CD4-positive, alpha-beta T cell (primary cell): Measurements from ENCODE around the gene HTR1B. TPM values are rescaled to one million over a fixed set of nuclear protein-coding genes. Genes with fewer than 3 reads are reported as not detected.

ENCODE experiments used
- ATAC-seq: fragments of 200-7000 bp; cut with Tn5 transposase; one replicate; pipeline ENCODE4 v1.10.0; 2022; ENCODE audit warnings: mild to moderate bottlenecking; ENCODE audit not compliant: poor library complexity
- CTCF ChIA-PET: fragments of 350-600 bp; sonication (Branson Sonifier 250); formaldehyde crosslinking; loops from one replicate; lab custom pipeline; 2021; ENCODE audit warnings: antibody characterized with exemption, inconsistent platforms; lab: Charles Lee
- POLR2A ChIA-PET: fragments of 350-600 bp; sonication (Branson Sonifier 250); formaldehyde crosslinking; loops from one replicate; lab custom pipeline; 2021; ENCODE audit warnings: antibody characterized with exemption, inconsistent platforms; lab: Charles Lee
- DNase-seq, 14 experiments: peaks; one replicate each; pipeline ENCODE4 v3.0.0-alpha.2; 2013 to 2020; ENCODE audit warnings: mixed read lengths in 2 of 14
- H3K27ac ChIP-seq, 2 donors: one replicate each; pipeline versions ENCODE4 v1.5.1 to v1.7.0; 2013; ENCODE audit warnings: low read length in 2 of 2, low read depth in 1 of 2, mild to moderate bottlenecking in 1 of 2
- H3K27me3 ChIP-seq, 2 experiments: 1 replicate in 1 of 2; 2 replicates in 1 of 2; pipeline versions ENCODE4 v1.6.1 to v1.7.0; 2013; ENCODE audit warnings: low read length in 2 of 2, control low read depth in 1 of 2, mild to moderate bottlenecking in 1 of 2, moderate library complexity in 1 of 2; ENCODE audit not compliant: insufficient read depth in 2 of 2, control insufficient read depth in 1 of 2
- H3K36me3 ChIP-seq: one replicate; pipeline ENCODE4 v1.6.1; 2013; ENCODE audit warnings: low read length, control low read depth; ENCODE audit not compliant: insufficient read depth
- H3K4me1 ChIP-seq: one replicate; pipeline ENCODE4 v1.6.1; 2013; ENCODE audit warnings: low read length, control low read depth; ENCODE audit not compliant: insufficient read depth
- H3K4me3 ChIP-seq: one replicate; pipeline ENCODE4 v1.5.1; 2013; ENCODE audit warnings: mild to moderate bottlenecking, low read length, moderate library complexity
- H3K9me3 ChIP-seq, 2 experiments: 1 replicate in 1 of 2; 2 replicates in 1 of 2; pipeline versions ENCODE4 v1.6.1 to v1.7.0; 2013; ENCODE audit warnings: low read length in 2 of 2, mild to moderate bottlenecking in 2 of 2, control low read depth in 1 of 2, moderate library complexity in 1 of 2; ENCODE audit not compliant: control insufficient read depth in 1 of 2, insufficient read depth in 1 of 2
- H3K27ac Mint-ChIP-seq: one replicate; pipeline ENCODE4 v1.8.0; 2020; ENCODE audit warnings: mixed read lengths
- H3K27me3 Mint-ChIP-seq: one replicate; pipeline ENCODE4 v1.8.0; 2021; ENCODE audit warnings: mixed read lengths
- H3K36me3 Mint-ChIP-seq: one replicate; pipeline ENCODE4 v1.8.0; 2021; ENCODE audit warnings: low read depth, mixed read lengths
- H3K4me1 Mint-ChIP-seq: one replicate; pipeline ENCODE4 v1.8.0; 2021; ENCODE audit warnings: low read depth, mixed read lengths
- H3K4me3 Mint-ChIP-seq: one replicate; pipeline ENCODE4 v1.8.0; 2020; ENCODE audit warnings: mild to moderate bottlenecking, mixed read lengths
- H3K9me3 Mint-ChIP-seq: one replicate; pipeline ENCODE4 v1.8.0; 2020; ENCODE audit warnings: mixed read lengths
- intact Hi-C, 2 experiments: fragments of 100-400 bp; cut with DNase I in 1 of 2; cut with micrococcal nuclease in 1 of 2; formaldehyde crosslinking; loops; one replicate each; pipeline versions ENCODE4 v1.15.1 to v1.9.0; 2023 to 2025; cut with DNase I, micrococcal nuclease
- total RNA-seq, 174 experiments: library from RNA in 2 of 174; stranded (reverse) in 2 of 174; gene quantifications; one replicate each; pipeline ENCODE4 v1.2.3 and lab custom pipeline; 2021 to 2026
- TF ChIP-seq, protein P1 (sequence below): fragments of 200-600 bp; IDR thresholded peaks from one replicate; pipeline ENCODE4 v1.8.0; 2022; ENCODE audit warnings: antibody characterized with exemption, mild to moderate bottlenecking

The HTR1B gene
- total RNA-seq, 2 experiments from 2014 or later: not detected

GRCh38 chr6:77445214-77445613 is 18.1 kb downstream of the HTR1B start:
- Mint-ChIP-seq H3K4me3 (no peak overlapping the region), H3K36me3 (no peaks in the 10 kb centered on the region), H3K4me1 (no peaks in the 10 kb centered on the region), H3K9me3 (no peaks in the 10 kb centered on the region), H3K27ac (no peak overlapping the region), H3K27me3 (no peaks in the 10 kb centered on the region)
- Histone ChIP-seq H3K4me3 (no peak overlapping the region), H3K36me3 (no peaks in the 10 kb centered on the region), H3K27me3 (no peaks in the 10 kb centered on the region), H3K27ac (no peak overlapping the region), H3K9me3 (peaks cover 0 to 4% of the 10 kb centered on the region in 2 experiments), H3K4me1 (no peaks in the 10 kb centered on the region)
- POLR2A ChIA-PET: no interaction called here
- intact Hi-C loops: no loop called here
- CTCF ChIA-PET: no interaction called here
- TF ChIP-seq, protein P1, sequence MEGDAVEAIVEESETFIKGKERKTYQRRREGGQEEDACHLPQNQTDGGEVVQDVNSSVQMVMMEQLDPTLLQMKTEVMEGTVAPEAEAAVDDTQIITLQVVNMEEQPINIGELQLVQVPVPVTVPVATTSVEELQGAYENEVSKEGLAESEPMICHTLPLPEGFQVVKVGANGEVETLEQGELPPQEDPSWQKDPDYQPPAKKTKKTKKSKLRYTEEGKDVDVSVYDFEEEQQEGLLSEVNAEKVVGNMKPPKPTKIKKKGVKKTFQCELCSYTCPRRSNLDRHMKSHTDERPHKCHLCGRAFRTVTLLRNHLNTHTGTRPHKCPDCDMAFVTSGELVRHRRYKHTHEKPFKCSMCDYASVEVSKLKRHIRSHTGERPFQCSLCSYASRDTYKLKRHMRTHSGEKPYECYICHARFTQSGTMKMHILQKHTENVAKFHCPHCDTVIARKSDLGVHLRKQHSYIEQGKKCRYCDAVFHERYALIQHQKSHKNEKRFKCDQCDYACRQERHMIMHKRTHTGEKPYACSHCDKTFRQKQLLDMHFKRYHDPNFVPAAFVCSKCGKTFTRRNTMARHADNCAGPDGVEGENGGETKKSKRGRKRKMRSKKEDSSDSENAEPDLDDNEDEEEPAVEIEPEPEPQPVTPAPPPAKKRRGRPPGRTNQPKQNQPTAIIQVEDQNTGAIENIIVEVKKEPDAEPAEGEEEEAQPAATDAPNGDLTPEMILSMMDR: no peak
- ATAC-seq (no peak), DNase-seq (no peak)

- Histone ChIP-seq H3K27me3 (no peaks in the 10 kb centered on the region), H3K4me3 (no peak overlapping the region), H3K4me1 (no peaks in the 10 kb centered on the region), H3K36me3 (no peaks in the 10 kb centered on the region), H3K27ac (no peak overlapping the region), H3K9me3 (no peaks in the 10 kb centered on the region)
- Mint-ChIP-seq H3K27ac (no peak overlapping the region), H3K27me3 (no peaks in the 10 kb centered on the region), H3K4me1 (no peaks in the 10 kb centered on the region), H3K4me3 (no peak overlapping the region), H3K36me3 (no peaks in the 10 kb centered on the region), H3K9me3 (no peaks in the 10 kb centered on the region)
- ATAC-seq (no peak), DNase-seq (no peak)
- TF ChIP-seq, protein P1: no peak
- ChIA-PET CTCF (no interaction called here), POLR2A (no interaction called here)
- intact Hi-C loops: no loop called here
Observed at GRCh38 chr6:77440206-77440976, 22.9 kb downstream of the HTR1B start.

GRCh38 chr6:77433888-77434287 is 29.4 kb downstream of the HTR1B start:
- Histone ChIP-seq H3K27me3 (no peaks in the 10 kb centered on the region), H3K4me3 (no peak overlapping the region), H3K27ac (no peak overlapping the region), H3K36me3 (no peaks in the 10 kb centered on the region), H3K9me3 (peaks cover 0 to 3% of the 10 kb centered on the region in 2 experiments), H3K4me1 (no peaks in the 10 kb centered on the region)
- Mint-ChIP-seq H3K4me3 (no peak overlapping the region), H3K27ac (no peak overlapping the region), H3K9me3 (peaks cover 5% of the 10 kb centered on the region), H3K27me3 (no peaks in the 10 kb centered on the region), H3K4me1 (no peaks in the 10 kb centered on the region), H3K36me3 (no peaks in the 10 kb centered on the region)
- ATAC-seq (no peak), DNase-seq (no peak)
- ChIA-PET POLR2A (no interaction called here), CTCF (no interaction called here)
- TF ChIP-seq, protein P1: no peak
- intact Hi-C loops: no loop called here
